ENCODE measurements around the gene SRGAP3. TPM values are rescaled to one million over a fixed set of nuclear protein-coding genes. Genes with fewer than 3 reads are reported as not detected.

The SRGAP3 gene
- total and polyA plus RNA-seq, 2 donors (not counting 1 experiment from before 2014, with no cell fraction given) = 0.92 to 12.4 TPM

- TF ChIP-seq EZH2 (IDR thresholded peaks at IDR 0.05; ENCODE audit: low read length, missing control alignments) (no peak), CTCF (conservative IDR thresholded peaks at IDR 0.05 in 1 of 2, IDR thresholded peaks at IDR 0.05 in 1 of 2; ENCODE audit: low read depth in 1 of 2, low read length in 2 of 2) (no peak)
- Histone ChIP-seq H2AFZ (ENCODE audit: low read length) (no peak overlapping the region), H3K79me2 (ENCODE audit: control insufficient read depth, insufficient read depth, low read length) (no peaks in the 10 kb centered on the region), H3K36me3 (ENCODE audit: control insufficient read depth, insufficient read depth, low read length) (no peaks in the 10 kb centered on the region), H3K4me3 (replicated peaks in 1 of 4; ENCODE audit: control extremely low read depth in 1 of 4, insufficient read depth in 1 of 4, low read depth in 3 of 4, low read length in 4 of 4) (no peak overlapping the region), H4K20me1 (ENCODE audit: control insufficient read depth, extremely low read depth, insufficient read depth, low read length) (no peaks in the 10 kb centered on the region), H3K9me3 (ENCODE audit: control insufficient read depth, insufficient read depth, low read depth, low read length) (no peaks in the 10 kb centered on the region), H3K9ac (ENCODE audit: insufficient read depth, low read length) (no peak overlapping the region), H3K27me3 (ENCODE audit: control insufficient read depth, insufficient read depth, low read length) (peaks cover 5% of the 10 kb centered on the region), H3K27ac (ENCODE audit: insufficient read depth, low read length) (no peak overlapping the region), H3K4me1 (ENCODE audit: control insufficient read depth, extremely low read depth, insufficient read depth, low read length) (no peaks in the 10 kb centered on the region), H3K4me2 (ENCODE audit: extremely low read depth, insufficient read depth, low read length) (no peak overlapping the region)
- peak in 1 of 2 donors; percentile 13 for DNase-seq (ENCODE audit: low read depth in 2 of 2)
These were observed 270.2 kb downstream of the SRGAP3 start for GRCh38 chr3:8979262-8979661.

GRCh38 chr3:8978551-8978950 is 270.9 kb downstream of the SRGAP3 start:
- no peak overlapping the region for H3K4me3 ChIP-seq (replicated peaks in 1 of 4; ENCODE audit: control extremely low read depth in 1 of 4, insufficient read depth in 1 of 4, low read depth in 3 of 4, low read length in 4 of 4)
- H3K79me2 ChIP-seq (ENCODE audit: control insufficient read depth, insufficient read depth, low read length) = no peaks in the 10 kb centered on the region
- no peaks in the 10 kb centered on the region for H4K20me1 ChIP-seq (ENCODE audit: control insufficient read depth, extremely low read depth, insufficient read depth, low read length)
- DNase-seq (ENCODE audit: low read depth in 2 of 2) = no peak
- no peaks in the 10 kb centered on the region for H3K36me3 ChIP-seq (ENCODE audit: control insufficient read depth, insufficient read depth, low read length)
- no peak for TF ChIP-seq EZH2 (IDR thresholded peaks at IDR 0.05; ENCODE audit: low read length, missing control alignments)
- TF ChIP-seq CTCF (conservative IDR thresholded peaks at IDR 0.05 in 1 of 2, IDR thresholded peaks at IDR 0.05 in 1 of 2; ENCODE audit: low read depth in 1 of 2, low read length in 2 of 2) = no peak
- no peak overlapping the region for H3K4me2 ChIP-seq (ENCODE audit: extremely low read depth, insufficient read depth, low read length)
- H3K9ac ChIP-seq (ENCODE audit: insufficient read depth, low read length) = no peak overlapping the region
- H3K4me1 ChIP-seq (ENCODE audit: control insufficient read depth, extremely low read depth, insufficient read depth, low read length) = no peaks in the 10 kb centered on the region
- H3K27me3 ChIP-seq (ENCODE audit: control insufficient read depth, insufficient read depth, low read length) = peaks cover 5% of the 10 kb centered on the region
- no peak overlapping the region for H2AFZ ChIP-seq (ENCODE audit: low read length)
- H3K9me3 ChIP-seq (ENCODE audit: control insufficient read depth, insufficient read depth, low read depth, low read length) = no peaks in the 10 kb centered on the region
- no peak overlapping the region for H3K27ac ChIP-seq (ENCODE audit: insufficient read depth, low read length)

GRCh38 chr3:8976540-8977182 is 272.8 kb downstream of the SRGAP3 start:
- DNase-seq (ENCODE audit: low read depth in 2 of 2) = no peak
- no peak overlapping the region for H2AFZ ChIP-seq (ENCODE audit: low read length)
- peaks cover 5% of the 10 kb centered on the region for H3K27me3 ChIP-seq (ENCODE audit: control insufficient read depth, insufficient read depth, low read length)
- H3K79me2 ChIP-seq (ENCODE audit: control insufficient read depth, insufficient read depth, low read length) = no peaks in the 10 kb centered on the region
- no peak overlapping the region for H3K27ac ChIP-seq (ENCODE audit: insufficient read depth, low read length)
- no peaks in the 10 kb centered on the region for H3K36me3 ChIP-seq (ENCODE audit: control insufficient read depth, insufficient read depth, low read length)
- H4K20me1 ChIP-seq (ENCODE audit: control insufficient read depth, extremely low read depth, insufficient read depth, low read length) = no peaks in the 10 kb centered on the region
- H3K4me1 ChIP-seq (ENCODE audit: control insufficient read depth, extremely low read depth, insufficient read depth, low read length) = no peaks in the 10 kb centered on the region
- no peaks in the 10 kb centered on the region for H3K9me3 ChIP-seq (ENCODE audit: control insufficient read depth, insufficient read depth, low read depth, low read length)
- no peak overlapping the region for H3K4me3 ChIP-seq (replicated peaks in 1 of 4; ENCODE audit: control extremely low read depth in 1 of 4, insufficient read depth in 1 of 4, low read depth in 3 of 4, low read length in 4 of 4)
- no peak overlapping the region for H3K4me2 ChIP-seq (ENCODE audit: extremely low read depth, insufficient read depth, low read length)
- H3K9ac ChIP-seq (ENCODE audit: insufficient read depth, low read length) = no peak overlapping the region
- TF ChIP-seq EZH2 (IDR thresholded peaks at IDR 0.05; ENCODE audit: low read length, missing control alignments) (no peak), CTCF (conservative IDR thresholded peaks at IDR 0.05 in 1 of 2, IDR thresholded peaks at IDR 0.05 in 1 of 2; ENCODE audit: low read depth in 1 of 2, low read length in 2 of 2) (no peak)
